ENCODE measurements around the gene SNAPIN.

DNA sequence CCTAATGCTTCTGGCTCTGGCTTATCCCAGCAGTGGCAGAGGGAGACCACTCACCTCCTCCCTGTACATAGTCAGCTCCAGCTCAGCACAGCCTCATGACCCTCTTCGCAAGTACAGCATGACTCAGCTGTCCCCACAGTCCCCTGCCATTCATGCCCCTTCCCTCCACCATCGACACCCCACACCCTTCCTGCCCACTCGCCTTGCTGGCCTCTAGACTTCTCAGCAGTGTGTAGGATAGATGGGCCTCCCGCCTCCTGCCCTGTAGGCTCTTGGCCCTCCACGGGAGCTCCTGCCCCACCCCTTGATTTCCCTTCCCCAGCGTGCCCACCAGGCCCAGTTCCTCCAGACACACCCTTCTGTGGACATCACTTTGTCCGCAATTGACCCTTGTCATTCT, 29.8 kb downstream of the SNAPIN start:
- no peak for TF ChIP-seq CTCF (IDR thresholded peaks at IDR 0.05)
- no peak for TF ChIP-seq EP300 (IDR thresholded peaks at IDR 0.05)
- no peak for TF ChIP-seq POLR2A (IDR thresholded peaks at IDR 0.05)
- no peak for TF ChIP-seq POLR2AphosphoS5 (IDR thresholded peaks at IDR 0.05)

All from gastroesophageal sphincter (tissue), 3 donors.